ENCODE measurements around the gene KLK4. TPM values are rescaled to one million over a fixed set of nuclear protein-coding genes. Genes with fewer than 3 reads are reported as not detected.

KLK4 gene
- polyA plus RNA-seq, 1 experiment = not detected

DNA sequence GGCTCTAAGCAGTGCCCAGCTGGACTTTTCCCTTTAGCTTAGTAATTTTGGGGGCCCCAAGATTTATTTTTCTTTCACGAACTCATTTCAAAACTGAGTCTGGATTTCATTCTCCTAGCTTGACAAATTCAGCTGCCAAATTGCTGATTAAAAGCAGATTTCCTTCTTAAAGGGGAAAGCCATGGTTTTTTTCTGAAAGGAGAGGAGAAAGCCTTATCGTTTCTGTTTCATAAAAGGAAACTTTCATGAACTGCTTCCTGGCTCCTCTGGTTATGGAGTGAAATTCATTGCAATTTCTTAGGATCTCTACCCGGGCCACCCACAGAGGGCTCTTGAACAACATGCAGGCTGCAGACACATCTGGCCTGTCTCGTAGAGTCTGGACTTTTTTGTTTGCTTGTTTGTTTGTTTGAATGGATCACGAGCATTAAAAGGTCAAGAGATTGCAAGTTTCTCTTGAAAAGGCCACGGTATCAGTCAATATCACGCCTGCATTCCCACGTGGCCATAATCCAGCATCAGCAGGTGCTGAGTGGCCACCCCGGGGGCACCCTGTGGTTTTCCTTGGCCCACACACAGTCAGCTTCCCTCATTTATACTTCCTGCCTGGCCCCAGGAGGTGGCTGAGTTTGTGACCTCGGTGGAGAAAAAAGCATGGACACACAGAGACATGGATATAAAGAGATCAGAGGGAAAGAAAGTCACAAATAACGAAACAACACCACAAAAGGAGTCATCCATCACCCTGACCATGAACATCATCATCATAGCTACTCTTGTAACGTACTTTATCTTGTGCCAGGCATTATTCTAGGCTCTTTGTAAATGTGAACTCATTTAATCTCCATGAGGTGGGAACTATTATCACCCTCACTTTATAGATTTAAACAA is 10.5 kb upstream of the KLK4 start:
- DNase-seq (ENCODE audit: low read depth) = no peak
- ChIA-PET CTCF (interaction anchor here (0.5 to 3.7 kb wide), 25 partner anchors 12 to 580 kb away, joined by 3 to 24 read pairs (median 4); partner anchors contain the start of genes CLDND2, KLK3 and KLK4), POLR2A (interaction anchor here (0.6 kb wide), 1 partner anchor 14 kb away, joined by 3 read pairs; no protein-coding TSS in a partner anchor)
- H3K27me3 ChIP-seq (ENCODE audit: control insufficient read depth, insufficient read depth, low read length) = peaks cover 2% of the 10 kb centered on the region; the same call in 1 of the 2 replicates
- H3K36me3 ChIP-seq (ENCODE audit: control insufficient read depth, insufficient read depth, low read length) = no peaks in the 10 kb centered on the region
- no peak overlapping the region for H3K4me3 ChIP-seq (ENCODE audit: low read depth, low read length)
- no peak for TF ChIP-seq CTCF (IDR thresholded peaks at IDR 0.05; ENCODE audit: insufficient read depth, low read depth, low read length)

- Histone ChIP-seq H3K27me3 (ENCODE audit: control insufficient read depth, insufficient read depth, low read length) (peaks cover 6% of the 10 kb centered on the region), H3K36me3 (ENCODE audit: control insufficient read depth, insufficient read depth, low read length) (no peaks in the 10 kb centered on the region), H3K4me3 (ENCODE audit: low read depth, low read length) (no peak overlapping the region)
- no peak for TF ChIP-seq CTCF (IDR thresholded peaks at IDR 0.05; ENCODE audit: insufficient read depth, low read depth, low read length)
- no peak for DNase-seq (ENCODE audit: low read depth)
- ChIA-PET CTCF (no interaction called here), POLR2A (no interaction called here)
Measured at GRCh38 chr19:50916069-50916468, 4.9 kb upstream of the KLK4 start.

GRCh38 chr19:50912727-50913716 is 1.8 kb upstream of the KLK4 start:
- POLR2A ChIA-PET = no interaction called here
- no peaks in the 10 kb centered on the region for H3K36me3 ChIP-seq (ENCODE audit: control insufficient read depth, insufficient read depth, low read length)
- CTCF ChIA-PET = no interaction called here
- no peak overlapping the region for H3K4me3 ChIP-seq (ENCODE audit: low read depth, low read length)
- TF ChIP-seq CTCF (IDR thresholded peaks at IDR 0.05; ENCODE audit: insufficient read depth, low read depth, low read length) = no peak
- peaks cover 4% of the 10 kb centered on the region; the same call in 1 of the 2 replicates for H3K27me3 ChIP-seq (ENCODE audit: control insufficient read depth, insufficient read depth, low read length)
- no peak for DNase-seq (ENCODE audit: low read depth)

DNA sequence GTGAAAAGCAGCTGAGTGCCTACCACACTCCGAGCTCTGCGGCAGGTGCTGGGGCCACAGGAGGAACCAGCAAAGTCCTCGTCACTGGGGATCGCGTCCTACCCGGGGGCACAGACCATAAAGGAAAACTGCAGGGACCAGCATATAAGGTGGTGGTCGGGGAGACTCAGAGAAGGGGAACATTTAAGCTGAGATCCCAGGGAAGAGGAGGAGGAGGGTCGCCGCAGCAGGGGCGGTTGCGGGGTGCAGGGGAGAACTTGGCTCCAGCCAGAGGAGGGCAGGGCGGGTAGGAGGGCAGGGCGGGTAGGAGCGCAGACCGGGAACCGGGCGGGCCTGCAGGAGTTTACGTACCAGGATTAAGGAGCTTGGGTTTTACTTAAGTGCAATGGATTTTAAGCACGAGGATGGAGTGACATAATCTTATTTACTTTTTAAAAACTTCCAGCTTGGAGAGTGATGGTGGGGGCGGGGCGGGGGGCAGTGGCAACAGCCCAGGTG is 956 bp upstream of the KLK4 start:
- no peak for TF ChIP-seq CTCF (IDR thresholded peaks at IDR 0.05; ENCODE audit: insufficient read depth, low read depth, low read length)
- DNase-seq (ENCODE audit: low read depth) = no peak
- no peaks in the 10 kb centered on the region for H3K36me3 ChIP-seq (ENCODE audit: control insufficient read depth, insufficient read depth, low read length)
- POLR2A ChIA-PET = no interaction called here
- peaks cover 4% of the 10 kb centered on the region; the same call in 1 of the 2 replicates for H3K27me3 ChIP-seq (ENCODE audit: control insufficient read depth, insufficient read depth, low read length)
- CTCF ChIA-PET = interaction anchor here (4.8 kb wide), 1 partner anchor 10 kb away, joined by 20 read pairs; no protein-coding TSS in a partner anchor
- H3K4me3 ChIP-seq (ENCODE audit: low read depth, low read length) = no peak overlapping the region
